Stomach (tissue), 9 donors: ENCODE results near the gene LSM7. TPM values are rescaled to one million over a fixed set of nuclear protein-coding genes. Genes with fewer than 3 reads are reported as not detected.

ENCODE experiments used
- DNase-seq, 2 donors: peaks; one replicate each; pipeline versions ENCODE4 v3.0.0 to v3.0.0-alpha.2; 2013 to 2019
- H3K27ac ChIP-seq, 5 donors: fragments of 200-600 bp in 4 of 5; sonication (generic) in 4 of 5; one replicate each; pipeline ENCODE4 v1.5.1; 2013 to 2019; ENCODE audit warnings: mild to moderate bottlenecking in 1 of 5, moderate library complexity in 1 of 5
- H3K27me3 ChIP-seq, 3 donors: fragments of 200-600 bp; sonication (generic); one replicate each; pipeline ENCODE4 v1.5.1; 2017 to 2019; ENCODE audit warnings: mixed run types in 1 of 3
- H3K36me3 ChIP-seq, 4 donors: fragments of 200-600 bp; sonication (generic); 1 replicate in 3 of 4; 2 replicates in 1 of 4; pipeline ENCODE4 v1.5.1; 2016 to 2019
- H3K4me1 ChIP-seq, 4 donors: fragments of 200-600 bp; sonication (generic); one replicate each; pipeline ENCODE4 v1.5.1; 2016 to 2019
- H3K4me3 ChIP-seq, 4 donors: fragments of 200-600 bp; sonication (generic) in 3 of 4; one replicate each; pipeline ENCODE4 v1.5.1; 2016 to 2019; ENCODE audit warnings: mild to moderate bottlenecking in 1 of 4
- H3K9me3 ChIP-seq, 4 donors: fragments of 200-600 bp; sonication (generic); one replicate each; pipeline ENCODE4 v1.5.1; 2016 to 2019
- EP300 ChIP-seq: sonication (generic); formaldehyde crosslinking; IDR thresholded peaks from one replicate; pipeline ENCODE4 v1.6.1; 2017; ENCODE audit warnings: antibody characterized with exemption
- POLR2A ChIP-seq, 4 donors: fragments of 450-650 bp; IDR thresholded peaks; one replicate each; pipeline ENCODE4 v1.6.1; 2016; ENCODE audit warnings: antibody characterized with exemption in 4 of 4, control low read depth in 2 of 4, mild to moderate bottlenecking in 1 of 4, moderate library complexity in 1 of 4
- POLR2AphosphoS5 ChIP-seq, 3 donors: sonication (generic); formaldehyde crosslinking; IDR thresholded peaks; one replicate each; pipeline ENCODE4 v1.6.1; 2016; ENCODE audit warnings: antibody characterized with exemption in 3 of 3
- WGBS, 5 donors: extraction: QIAGEN DNeasy Blood & Tissue Kit in 3 of 5; methylation state at CpG; one replicate each; pipeline versions ENCODE4 v1.1.5 to v1.1.7; 2013 to 2018; 5-methylcytosine and 5-hydroxymethylcytosine counted together
- intact Hi-C: fragments of 100-400 bp; cut with DNase I; formaldehyde crosslinking; loops from one replicate; pipeline ENCODE4 v1.15.1; 2023; ENCODE audit warnings: low total_unique reads
- polyA plus RNA-seq, 3 donors: library from polyadenylated mRNA; stranded (reverse); fragments of 200-250 nt; gene quantifications; one replicate each; pipeline ENCODE4 v1.2.3, GENCODE V29; 2013
- total RNA-seq, 5 donors: library from RNA; depleted of rRNA; stranded (reverse); fragments of >200 nt; gene quantifications; one replicate each; pipeline versions ENCODE4 v1.1.0 to v1.2.3, GENCODE V29; 2014 to 2016
- TF ChIP-seq, protein P1 (sequence below), 7 experiments: fragments of 450-650 bp in 4 of 7; fragments of 200-600 bp in 3 of 7; sonication (generic) in 3 of 7; IDR thresholded peaks; one replicate each; pipeline ENCODE4 v1.5.1; 2016 to 2019; ENCODE audit warnings: antibody characterized with exemption in 7 of 7, control low read depth in 2 of 7, mild to moderate bottlenecking in 1 of 7
- donor health status: healthy with polysubstance abuse.
- donor health status: Bipolar disorder and iron deficiency.
- donor health status: healthy.

Gene LSM7
- total and polyA plus RNA-seq, 8 donors, result 9.8 to 332 (median 87.5) TPM

DNA sequence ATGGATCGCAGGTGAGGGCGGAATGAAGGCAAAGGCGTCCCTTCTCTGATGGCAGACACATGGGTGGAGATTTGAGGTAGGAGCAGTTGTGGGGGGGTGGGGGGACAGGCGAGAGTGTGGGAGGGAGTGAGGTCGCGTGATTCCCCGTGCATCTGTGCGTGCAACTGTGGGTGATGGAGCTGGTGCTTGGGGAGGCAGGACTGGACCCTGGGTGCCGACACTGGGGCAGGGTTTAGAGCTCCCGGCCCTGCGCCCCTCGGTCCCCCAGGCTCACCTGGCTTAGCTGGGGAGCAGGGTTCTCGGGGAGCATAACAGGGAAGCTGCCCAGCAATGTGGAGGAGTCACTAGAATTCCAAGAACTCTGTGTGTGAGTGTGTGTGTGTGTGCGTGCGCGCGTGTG is 35.0 kb upstream of the LSM7 start:
- H3K27ac ChIP-seq, result no peak overlapping the region
- DNase-seq, result no peak
- WGBS, 5 donors, result 71 to 80% (median 76%) methylated on average over 17 of the region's 17 CpGs
- no peaks in the 10 kb centered on the region for H3K36me3 ChIP-seq
- intact Hi-C loops, result no loop called here
- no peaks in the 10 kb centered on the region for H3K9me3 ChIP-seq
- no peak overlapping the region for H3K4me3 ChIP-seq
- peaks cover 0 to 11% (median 4%) of the 10 kb centered on the region in 4 donors for H3K4me1 ChIP-seq
- TF ChIP-seq POLR2A (IDR thresholded peaks at IDR 0.05), result no peak
- TF ChIP-seq, protein P1, sequence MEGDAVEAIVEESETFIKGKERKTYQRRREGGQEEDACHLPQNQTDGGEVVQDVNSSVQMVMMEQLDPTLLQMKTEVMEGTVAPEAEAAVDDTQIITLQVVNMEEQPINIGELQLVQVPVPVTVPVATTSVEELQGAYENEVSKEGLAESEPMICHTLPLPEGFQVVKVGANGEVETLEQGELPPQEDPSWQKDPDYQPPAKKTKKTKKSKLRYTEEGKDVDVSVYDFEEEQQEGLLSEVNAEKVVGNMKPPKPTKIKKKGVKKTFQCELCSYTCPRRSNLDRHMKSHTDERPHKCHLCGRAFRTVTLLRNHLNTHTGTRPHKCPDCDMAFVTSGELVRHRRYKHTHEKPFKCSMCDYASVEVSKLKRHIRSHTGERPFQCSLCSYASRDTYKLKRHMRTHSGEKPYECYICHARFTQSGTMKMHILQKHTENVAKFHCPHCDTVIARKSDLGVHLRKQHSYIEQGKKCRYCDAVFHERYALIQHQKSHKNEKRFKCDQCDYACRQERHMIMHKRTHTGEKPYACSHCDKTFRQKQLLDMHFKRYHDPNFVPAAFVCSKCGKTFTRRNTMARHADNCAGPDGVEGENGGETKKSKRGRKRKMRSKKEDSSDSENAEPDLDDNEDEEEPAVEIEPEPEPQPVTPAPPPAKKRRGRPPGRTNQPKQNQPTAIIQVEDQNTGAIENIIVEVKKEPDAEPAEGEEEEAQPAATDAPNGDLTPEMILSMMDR (IDR thresholded peaks at IDR 0.05), result no peak
- TF ChIP-seq EP300, result no peak
- TF ChIP-seq POLR2AphosphoS5 (IDR thresholded peaks at IDR 0.05), result no peak
- peaks cover 0 to 85% (median 36%) of the 10 kb centered on the region in 3 donors for H3K27me3 ChIP-seq

DNA sequence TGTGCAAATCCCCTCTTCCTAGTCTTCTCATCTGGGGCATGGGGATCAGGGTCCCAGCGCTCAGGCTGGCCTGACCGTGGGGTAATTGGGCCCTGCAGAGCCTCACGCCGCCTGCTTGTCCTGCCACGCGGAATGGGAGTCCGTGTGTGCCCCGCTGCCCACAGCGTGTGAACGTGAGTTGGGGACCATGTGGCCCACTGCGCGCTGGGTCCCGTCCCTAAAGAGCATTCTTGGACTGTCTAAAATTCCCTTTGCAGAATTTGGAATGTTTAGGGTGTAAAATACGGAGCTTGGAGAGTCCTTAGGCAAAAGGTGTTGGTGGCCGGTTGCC is 34.5 kb upstream of the LSM7 start:
- TF ChIP-seq, protein P1 (IDR thresholded peaks at IDR 0.05), result no peak
- TF ChIP-seq EP300 (no peak), POLR2A (IDR thresholded peaks at IDR 0.05) (no peak), POLR2AphosphoS5 (IDR thresholded peaks at IDR 0.05) (no peak)
- WGBS, 5 donors, result 79 to 84% (median 82%) methylated on average over 15 of the region's 15 CpGs
- Histone ChIP-seq H3K9me3 (no peaks in the 10 kb centered on the region), H3K36me3 (no peaks in the 10 kb centered on the region), H3K27ac (no peak overlapping the region), H3K4me1 (peaks cover 0 to 11% (median 4%) of the 10 kb centered on the region in 4 donors), H3K27me3 (peaks cover 0 to 86% (median 36%) of the 10 kb centered on the region in 3 donors), H3K4me3 (no peak overlapping the region)
- no peak for DNase-seq
- intact Hi-C loops, result no loop called here

DNA sequence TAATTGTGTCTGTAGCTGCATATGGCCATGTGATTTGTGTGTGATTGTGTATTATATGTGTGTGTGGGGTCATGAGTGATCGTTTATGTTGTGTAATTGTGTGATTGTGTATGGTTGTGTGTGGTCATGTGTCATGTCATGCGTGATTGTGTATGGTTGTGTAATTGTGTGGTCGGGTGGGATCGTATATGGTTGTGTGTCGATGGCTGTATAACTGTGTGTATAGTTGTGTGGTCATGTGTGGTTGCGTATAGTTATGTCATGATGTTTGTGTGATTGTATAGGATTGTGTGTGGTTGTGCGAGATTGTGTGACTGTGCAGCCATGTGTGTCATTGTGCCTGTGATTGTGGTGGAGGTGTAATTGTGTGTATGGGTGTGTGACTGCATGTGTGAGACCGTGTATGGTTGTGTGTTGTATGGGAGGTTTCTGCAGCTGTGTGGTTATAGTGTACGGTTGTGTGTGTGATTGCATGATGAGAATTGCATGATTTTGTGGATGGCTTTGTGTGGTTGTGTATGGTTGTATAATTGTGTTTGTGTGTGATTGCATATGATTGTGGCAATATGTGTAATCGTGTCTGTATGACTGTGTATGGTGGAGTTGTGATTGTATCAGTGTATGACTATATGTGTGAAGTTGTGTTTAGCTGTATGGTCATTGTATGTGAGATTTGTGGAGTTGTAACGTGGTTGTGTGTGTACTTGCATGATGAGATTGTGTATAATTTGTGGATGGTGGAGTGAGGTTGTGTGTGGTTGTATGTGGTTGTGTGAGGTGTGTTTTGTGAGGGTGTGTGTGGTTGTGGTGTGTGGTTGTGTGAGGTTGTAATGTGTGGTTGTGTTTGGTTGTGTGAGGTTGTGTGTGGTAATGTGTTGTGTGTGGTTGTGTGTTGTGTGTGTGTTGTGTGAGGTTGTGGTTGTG is 33.9 kb upstream of the LSM7 start:
- TF ChIP-seq, protein P1 (IDR thresholded peaks at IDR 0.05), result no peak
- no peak for TF ChIP-seq POLR2A (IDR thresholded peaks at IDR 0.05)
- Histone ChIP-seq H3K27me3 (peaks cover 0 to 86% (median 36%) of the 10 kb centered on the region in 3 donors), H3K36me3 (no peaks in the 10 kb centered on the region), H3K4me1 (peaks cover 0 to 11% (median 4%) of the 10 kb centered on the region in 4 donors), H3K9me3 (no peaks in the 10 kb centered on the region), H3K27ac (no peak overlapping the region), H3K4me3 (no peak overlapping the region)
- no peak for DNase-seq
- WGBS, 5 donors, result 87 to 92% (median 91%) methylated on average over 11 of the region's 11 CpGs
- intact Hi-C loops, result no loop called here

GRCh38 chr19:2361246-2362045 is 33.1 kb upstream of the LSM7 start:
- 20 to 32% (median 24%) methylated on average over 16 to 24 of the region's 24 CpGs for whole genome bisulfite sequencing, 5 donors
- Histone ChIP-seq H3K4me1 (peaks cover 0 to 11% (median 4%) of the 10 kb centered on the region in 4 donors), H3K36me3 (no peaks in the 10 kb centered on the region), H3K9me3 (no peaks in the 10 kb centered on the region), H3K4me3 (no peak overlapping the region), H3K27me3 (peaks cover 0 to 82% (median 36%) of the 10 kb centered on the region in 3 donors), H3K27ac (no peak overlapping the region)
- no peak for TF ChIP-seq POLR2AphosphoS5 (IDR thresholded peaks at IDR 0.05)
- TF ChIP-seq EP300, result no peak
- TF ChIP-seq POLR2A (IDR thresholded peaks at IDR 0.05), result no peak
- TF ChIP-seq, protein P1 (IDR thresholded peaks at IDR 0.05), result no peak
- intact Hi-C loops, result no loop called here
- DNase-seq, result no peak
